GM19099 (cell line): ENCODE measurements around the gene TAGLN3.

Experiments
- POLR2A ChIP-seq: IDR thresholded peaks from 3 replicates; pipeline ENCODE4 v1.6.1; 2011; ENCODE audit warnings: low read depth; ENCODE audit not compliant: insufficient read length; ENCODE audit errors: extremely low read depth

TAGLN3 gene

DNA sequence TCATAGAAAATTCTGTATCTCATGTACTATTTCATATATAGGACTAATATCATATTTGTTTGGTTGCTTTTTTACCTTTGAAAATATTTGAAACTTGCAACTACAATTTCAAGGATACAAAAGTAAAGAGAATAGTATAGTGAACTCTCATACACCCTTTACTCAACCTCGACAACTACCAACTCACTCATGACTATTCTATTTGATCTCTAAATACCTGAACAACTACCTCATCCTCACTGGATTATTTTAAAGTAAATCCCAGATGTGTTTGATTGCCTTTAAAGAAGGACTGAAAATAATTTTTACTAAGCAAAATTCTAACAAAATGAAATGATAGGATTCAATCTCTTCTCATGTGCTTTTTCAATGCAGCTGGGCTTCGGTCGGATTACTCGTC, 47.9 kb downstream of the TAGLN3 start:
- no peak for TF ChIP-seq POLR2A

DNA sequence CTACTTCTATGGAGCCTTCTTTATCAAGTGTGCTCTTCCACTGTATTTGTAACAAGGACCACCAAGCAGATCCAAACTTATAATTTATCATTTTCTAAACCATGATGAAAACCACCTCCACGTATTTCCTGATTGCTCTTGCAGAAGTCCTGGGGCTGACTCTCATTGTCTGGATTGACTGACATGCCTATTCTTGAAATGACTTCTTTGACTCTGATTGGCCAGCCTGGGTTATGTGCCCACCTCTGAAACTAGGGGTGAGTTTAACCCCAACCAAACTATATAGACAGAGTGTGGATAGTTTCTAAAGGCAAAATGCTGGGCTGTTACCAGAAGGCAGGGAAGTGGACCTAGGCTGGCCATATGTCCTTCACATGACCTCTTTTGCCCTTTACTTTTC, 48.5 kb downstream of the TAGLN3 start:
- TF ChIP-seq POLR2A, result no peak

DNA sequence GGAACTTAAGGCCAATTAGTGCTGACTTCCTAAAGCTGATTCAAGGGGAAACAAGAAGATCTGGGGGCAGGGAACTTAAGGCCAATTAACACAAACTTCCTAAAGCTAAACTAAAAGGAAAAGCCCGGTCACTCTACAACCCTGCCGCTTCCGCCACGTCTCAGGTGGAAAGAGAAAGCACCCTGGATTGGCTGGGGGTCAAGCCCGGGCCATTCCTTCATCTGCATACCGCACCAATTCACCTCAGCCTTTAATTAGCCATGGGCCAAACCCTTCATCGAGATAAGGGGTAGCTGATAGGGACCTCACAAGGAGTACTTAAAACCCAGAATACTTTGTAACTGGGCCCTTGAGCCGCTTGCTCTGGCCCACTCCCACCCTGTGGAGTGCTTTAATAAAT, 50.2 kb downstream of the TAGLN3 start:
- TF ChIP-seq POLR2A, result no peak

DNA sequence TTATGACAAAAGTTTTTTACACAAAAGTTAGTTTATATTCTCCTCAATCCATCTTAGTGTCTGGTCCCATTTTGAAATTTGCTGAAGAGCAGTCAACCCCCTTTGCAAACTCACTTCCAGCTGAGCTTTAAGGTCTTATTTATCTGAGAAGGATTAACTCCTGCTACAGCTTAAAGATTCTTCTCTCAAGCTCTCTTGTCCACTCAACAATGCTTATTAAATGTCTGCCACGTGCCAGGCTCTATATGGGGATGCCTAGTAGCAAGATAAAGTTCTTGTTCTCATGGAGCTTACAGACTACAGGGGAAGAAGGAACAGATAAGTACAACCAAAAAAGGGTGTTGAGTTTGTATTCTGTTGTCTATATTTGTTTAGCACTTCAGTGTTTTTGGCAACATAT, 54.5 kb downstream of the TAGLN3 start:
- TF ChIP-seq POLR2A, result no peak

DNA sequence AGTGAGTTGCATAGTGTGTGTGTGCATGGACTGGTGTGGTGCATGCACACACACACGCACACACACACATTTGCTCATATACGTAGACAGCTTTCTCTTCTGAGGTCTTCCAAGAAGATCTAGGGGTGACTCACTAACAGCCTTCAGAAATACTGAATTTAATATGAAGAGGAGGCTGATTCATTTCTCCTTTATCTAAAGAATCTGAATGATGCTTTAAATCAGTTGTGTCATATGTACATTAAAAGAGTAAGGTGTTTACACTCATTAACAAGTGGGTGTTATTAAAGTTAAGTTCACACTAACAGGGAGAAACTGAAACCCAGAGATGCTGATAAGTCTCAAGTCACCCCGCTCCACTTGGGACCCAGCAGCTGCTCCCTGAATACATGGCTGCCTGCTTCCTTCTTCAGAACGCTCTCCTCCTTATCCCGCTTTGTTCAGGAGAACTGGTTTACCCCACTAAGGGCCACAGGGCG, 57.8 kb downstream of the TAGLN3 start:
- no peak for TF ChIP-seq POLR2A

DNA sequence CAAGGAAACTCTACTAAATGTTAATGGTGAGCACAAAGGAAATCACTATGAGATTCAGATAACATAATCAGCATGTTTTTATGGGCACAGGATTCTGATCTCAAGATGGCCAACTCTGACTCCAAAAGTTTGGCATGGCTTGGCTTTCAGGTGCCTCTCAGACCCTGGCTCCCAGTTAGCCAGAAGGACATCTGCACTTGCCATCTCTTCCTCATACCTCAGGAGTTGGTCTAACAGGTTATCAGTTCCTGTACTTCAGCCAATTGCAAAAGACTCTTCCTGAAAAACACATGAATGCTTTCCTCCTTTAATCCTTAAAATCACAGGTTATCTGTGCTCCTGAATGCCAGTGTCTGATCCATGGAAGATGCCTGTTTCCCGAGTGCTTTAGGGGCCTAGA, 60.8 kb downstream of the TAGLN3 start:
- TF ChIP-seq POLR2A, result no peak

DNA sequence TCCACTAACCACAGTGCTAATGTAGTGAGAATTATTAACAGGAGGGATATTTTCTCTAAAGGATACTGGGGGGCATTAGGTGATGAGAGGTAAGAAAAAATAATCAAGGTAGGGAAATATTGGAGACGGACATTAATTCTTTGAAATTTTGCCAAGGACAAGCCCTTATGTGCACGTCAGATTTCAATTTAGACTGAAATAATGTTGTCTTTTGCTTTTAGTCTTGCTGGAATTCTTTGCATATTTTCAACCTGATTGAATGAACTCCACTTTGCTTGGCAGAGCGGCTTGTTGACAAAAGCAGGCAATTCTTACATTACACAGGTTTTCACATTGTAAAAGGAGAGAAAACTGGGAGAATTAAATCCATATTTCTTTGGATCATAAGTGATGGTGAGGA, 62.4 kb downstream of the TAGLN3 start:
- TF ChIP-seq POLR2A, result no peak
